SH-SY5Y (cell line): Measurements from ENCODE around the gene LMO7.

ENCODE experiments used
- GATA2 ChIP-seq: IDR thresholded peaks from 2 replicates; pipeline ENCODE4 v1.6.1; 2011; ENCODE audit warnings: mild to moderate bottlenecking, low read depth, low read length
- GATA3 ChIP-seq: IDR thresholded peaks from 2 replicates; pipeline ENCODE4 v1.6.1; 2011; ENCODE audit warnings: low read depth, mild to moderate bottlenecking, low read length, moderate library complexity

Gene LMO7

DNA sequence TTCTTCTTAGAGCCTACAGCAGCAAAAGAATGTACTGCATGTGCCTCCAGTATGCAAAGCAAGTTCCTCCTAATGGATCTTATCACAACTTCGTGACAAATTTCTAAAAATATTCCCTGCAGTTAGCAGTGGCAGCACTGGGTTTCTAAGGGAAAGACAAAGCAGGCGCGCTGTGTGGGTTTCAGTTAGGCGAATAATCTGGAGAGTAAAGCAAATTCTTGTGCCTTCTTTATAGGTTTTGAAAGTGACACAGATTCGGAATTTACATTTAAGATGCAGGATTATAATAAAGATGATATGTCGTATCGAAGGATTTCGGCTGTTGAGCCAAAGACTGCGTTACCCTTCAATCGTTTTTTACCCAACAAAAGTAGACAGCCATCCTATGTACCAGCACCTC, 167.9 kb downstream of the LMO7 start:
- TF ChIP-seq GATA3 (no peak), GATA2 (no peak)

DNA sequence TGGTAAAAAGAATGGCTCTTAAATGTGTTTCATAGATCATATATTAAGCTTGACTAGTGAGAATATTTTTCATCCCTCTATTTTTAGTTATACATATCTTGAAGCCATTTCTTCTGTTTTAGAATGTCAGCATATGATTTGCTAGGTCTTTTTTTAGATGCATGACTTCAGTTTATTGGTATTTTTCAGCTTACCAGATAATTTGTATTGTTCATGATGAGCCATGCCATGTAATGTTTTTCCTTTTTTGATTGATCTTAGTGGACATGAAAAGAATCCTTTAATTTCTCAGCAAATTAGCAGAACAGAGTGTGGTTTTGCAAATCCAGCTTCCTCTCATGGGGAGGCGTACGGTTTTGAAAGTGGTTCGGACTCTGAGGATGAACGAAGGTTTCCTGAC, 168.5 kb downstream of the LMO7 start:
- TF ChIP-seq GATA3 = no peak
- no peak for TF ChIP-seq GATA2

DNA sequence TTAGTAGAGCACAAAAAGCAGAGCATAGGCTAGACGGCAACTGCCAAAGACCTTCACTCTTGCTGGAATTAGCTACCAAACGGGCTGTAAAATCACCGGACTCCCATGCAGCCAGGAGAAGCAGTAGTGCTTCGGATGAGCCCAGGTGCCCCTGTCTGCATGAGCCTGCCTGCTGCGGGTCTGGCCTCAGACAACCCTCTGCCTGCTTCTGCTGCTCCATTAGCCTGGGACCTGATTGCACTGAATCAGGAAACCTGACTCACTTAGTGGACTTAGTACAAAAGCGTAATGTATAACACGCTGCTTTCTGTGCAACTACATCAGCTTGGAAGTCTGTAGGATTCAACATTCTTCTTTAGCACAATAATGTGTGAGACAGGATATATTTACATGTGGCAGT, 170.0 kb downstream of the LMO7 start:
- TF ChIP-seq GATA3 (no peak), GATA2 (no peak)

DNA sequence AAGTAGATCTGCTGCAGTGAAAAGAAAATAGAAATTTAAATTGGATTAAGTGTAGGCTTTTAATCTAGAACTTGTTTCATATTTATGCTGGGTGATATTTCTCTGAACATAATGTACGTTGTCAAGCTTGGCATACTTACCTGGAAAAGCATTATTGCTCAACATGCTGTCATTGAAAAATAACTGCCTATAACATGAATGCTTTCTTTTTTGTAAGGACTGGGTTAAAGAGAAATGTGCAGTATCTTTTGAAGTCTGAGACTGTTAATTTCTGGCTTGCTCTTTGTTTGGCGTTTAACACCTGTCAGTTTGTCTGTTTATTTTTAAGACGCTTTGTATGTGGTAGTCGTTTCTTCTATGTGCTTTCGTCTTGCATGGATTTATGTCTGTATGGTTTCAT, 175.2 kb downstream of the LMO7 start:
- no peak for TF ChIP-seq GATA2
- no peak for TF ChIP-seq GATA3

DNA sequence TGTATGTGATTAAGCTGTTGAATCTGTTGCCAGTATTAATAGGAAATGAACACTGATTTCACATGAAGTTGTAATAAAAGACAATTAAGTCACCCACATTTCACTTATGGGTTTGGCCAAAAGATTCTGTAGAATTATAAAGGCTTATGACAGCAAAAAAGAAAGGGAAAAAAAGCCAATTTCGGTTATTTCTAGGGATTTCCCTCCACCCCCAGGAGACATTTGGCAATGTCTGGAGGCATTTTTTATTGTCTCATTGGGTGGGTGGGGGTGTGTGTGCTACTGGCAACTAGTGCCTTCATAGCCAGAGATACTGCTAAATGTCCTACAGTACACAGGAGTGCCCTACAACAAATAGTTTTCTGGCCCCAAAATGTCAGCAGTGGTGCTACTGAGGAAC, 175.7 kb downstream of the LMO7 start:
- TF ChIP-seq GATA3 (no peak), GATA2 (no peak)

DNA sequence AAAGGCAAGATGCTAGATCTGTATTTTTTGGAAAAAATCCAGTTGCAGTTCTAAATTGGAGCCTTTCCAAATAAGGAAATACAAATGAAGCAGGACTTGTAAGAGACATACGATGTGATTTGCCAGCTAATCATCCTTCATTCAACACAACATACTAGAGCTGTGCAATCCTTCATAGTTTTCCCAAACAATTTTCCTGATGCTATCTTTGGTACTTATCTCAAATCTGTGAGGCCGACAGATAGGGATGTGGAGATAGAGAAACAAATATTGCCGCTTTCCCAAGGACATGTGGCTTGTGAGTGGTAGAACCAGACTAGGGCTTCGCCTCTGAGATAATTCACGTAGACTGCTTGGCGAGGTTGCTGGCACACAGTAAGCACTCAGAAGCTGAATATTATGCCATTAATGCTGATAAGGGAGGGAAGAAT, 176.6 kb downstream of the LMO7 start:
- TF ChIP-seq GATA2 (peak; percentile 78), GATA3 (peak; percentile 61)

DNA sequence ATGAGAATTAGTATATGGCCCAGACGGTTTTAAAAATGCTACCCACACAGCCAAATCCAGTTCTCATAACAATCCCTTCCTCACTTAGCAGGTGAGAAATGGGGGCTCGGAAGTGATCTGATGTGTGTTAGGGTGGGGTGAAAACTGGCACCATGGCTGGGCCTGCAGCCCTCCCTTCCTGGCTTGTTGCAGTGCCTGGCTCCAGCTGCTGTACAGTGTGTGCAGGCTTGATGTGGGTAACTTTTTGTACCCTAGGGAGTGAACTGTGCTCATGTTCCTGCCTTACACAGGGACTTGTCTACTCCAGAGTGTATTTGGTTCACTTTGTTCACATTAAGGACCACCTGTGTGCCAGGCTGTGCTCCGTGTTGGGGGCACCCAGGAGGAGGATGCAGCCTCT, 177.2 kb downstream of the LMO7 start:
- TF ChIP-seq GATA2 = no peak
- TF ChIP-seq GATA3 = no peak

DNA sequence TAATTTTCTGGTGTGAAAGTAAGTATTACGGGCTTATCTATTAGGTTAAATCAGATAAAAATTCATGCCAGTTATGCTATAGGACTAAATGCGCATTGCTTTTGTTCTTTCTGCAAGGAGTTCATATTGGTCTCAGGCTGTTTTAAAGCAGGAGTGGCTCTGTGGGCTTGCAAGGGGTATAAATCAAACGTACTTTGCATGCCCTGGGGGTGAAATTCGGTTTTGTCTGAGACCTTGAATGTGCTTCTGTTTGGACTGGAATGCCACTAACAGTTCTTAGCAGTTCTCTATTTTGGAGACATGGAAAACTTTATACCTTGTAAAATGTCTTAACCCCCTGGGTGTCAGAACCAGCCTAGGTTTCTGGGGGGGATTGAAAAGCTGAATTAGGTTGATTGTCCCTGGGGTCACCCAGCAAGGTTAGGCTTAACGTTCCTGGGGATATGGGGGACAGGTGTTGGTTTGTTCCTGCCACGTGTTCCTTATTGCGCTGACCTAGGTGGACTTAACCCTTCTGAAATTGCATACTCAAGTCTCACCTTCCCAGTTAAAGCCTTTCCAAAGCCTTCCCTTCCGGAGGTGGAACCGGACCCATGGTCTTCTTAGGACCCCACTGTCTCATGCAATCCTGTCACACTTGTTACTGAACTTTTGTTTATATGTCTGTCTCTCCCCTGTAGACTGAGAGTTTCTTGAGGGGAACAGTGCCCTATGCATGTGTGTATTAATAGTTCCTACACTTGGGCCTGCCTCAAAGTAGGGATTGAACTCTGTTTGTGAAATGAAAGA, 182.2 kb downstream of the LMO7 start:
- no peak for TF ChIP-seq GATA3
- TF ChIP-seq GATA2 = no peak

DNA sequence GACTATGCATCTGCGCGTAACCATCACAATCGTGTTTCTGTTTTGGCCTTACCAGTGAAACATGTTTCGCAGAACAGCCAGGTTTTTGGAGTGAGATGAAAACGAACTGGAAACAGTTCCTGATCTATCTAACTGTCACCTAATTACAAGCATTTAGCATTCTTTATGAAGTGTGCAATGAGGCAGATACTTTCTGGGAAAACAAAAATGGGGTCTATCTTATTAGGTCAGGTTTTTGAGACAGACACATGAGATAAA, 182.8 kb downstream of the LMO7 start:
- TF ChIP-seq GATA3 (no peak), GATA2 (no peak)

DNA sequence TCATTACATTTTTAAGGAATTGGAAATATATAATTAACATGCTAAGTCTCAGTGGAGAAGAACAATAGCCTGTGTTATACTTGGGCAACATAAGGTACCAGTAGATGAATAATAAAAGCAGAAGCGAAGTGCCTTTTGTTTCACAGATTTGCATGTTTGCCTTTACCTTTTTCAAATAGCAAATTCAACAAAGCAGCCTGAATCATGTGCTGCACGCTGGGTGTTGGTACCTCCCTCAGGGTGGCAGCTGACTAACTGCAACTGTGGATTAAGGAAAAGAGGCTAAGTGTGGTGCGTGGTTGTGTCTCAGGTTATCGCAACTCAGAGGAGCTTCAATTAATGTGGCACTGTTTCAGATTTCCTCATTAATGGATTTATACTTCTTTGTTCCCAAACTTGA, 189.0 kb downstream of the LMO7 start:
- TF ChIP-seq GATA2 = no peak

DNA sequence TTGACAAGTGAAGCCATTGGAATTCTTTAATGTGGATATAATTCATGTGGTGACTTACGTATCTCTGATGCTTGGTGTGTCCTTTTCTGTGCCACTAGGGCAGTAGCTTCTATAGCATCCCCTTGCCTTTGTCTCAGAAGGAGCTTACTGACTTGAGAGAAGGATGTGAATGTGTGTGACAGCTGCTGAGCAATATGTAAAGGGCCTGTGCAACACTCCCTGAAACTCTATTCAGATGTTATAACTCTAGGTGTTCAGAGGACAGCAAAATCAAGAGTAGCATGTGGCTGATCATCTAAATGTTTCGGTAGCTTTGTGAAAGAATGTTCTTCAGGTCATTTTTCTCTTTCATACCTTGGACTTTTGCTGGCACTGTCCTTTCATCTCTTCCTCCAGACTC, 189.5 kb downstream of the LMO7 start:
- no peak for TF ChIP-seq GATA2
- TF ChIP-seq GATA3 = no peak

DNA sequence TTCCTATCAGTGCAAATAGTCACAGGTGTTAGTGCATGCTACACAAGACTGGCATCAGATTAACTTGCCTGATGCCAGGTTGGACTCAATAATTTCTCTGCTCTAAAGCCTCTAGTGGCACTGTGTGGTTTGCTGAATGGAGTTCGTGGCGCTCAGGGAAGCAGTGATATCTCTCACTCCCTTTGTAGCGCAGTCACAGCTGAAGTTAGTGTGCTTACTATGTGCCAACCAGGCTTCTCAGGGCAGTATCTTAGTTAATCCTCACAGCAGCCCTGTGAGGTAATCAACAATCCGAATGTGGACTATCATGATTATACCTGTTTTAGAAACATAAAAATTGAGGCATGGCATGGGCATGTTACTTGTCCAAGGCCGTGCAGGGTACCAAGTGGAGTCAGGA, 190.3 kb downstream of the LMO7 start:
- no peak for TF ChIP-seq GATA2
- no peak for TF ChIP-seq GATA3

DNA sequence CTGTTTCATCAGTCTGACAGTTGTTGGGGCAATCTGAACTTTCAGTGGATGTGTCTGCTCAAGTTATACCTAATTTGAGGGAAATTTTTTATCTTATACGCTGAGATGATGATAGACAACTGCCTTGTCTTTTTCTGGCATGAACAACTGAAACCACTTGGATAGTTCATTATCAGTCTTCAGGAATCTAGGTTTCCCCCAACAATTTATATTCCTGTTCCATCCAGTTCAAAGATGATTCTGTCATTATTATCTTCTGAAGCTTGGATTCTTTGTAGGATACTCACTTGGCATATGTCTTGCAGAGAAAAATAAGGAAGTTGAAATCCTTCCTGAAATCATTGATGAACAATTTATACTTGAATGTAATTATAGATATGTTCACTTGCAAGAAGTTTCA, 193.7 kb downstream of the LMO7 start:
- TF ChIP-seq GATA2 (no peak), GATA3 (no peak)

DNA sequence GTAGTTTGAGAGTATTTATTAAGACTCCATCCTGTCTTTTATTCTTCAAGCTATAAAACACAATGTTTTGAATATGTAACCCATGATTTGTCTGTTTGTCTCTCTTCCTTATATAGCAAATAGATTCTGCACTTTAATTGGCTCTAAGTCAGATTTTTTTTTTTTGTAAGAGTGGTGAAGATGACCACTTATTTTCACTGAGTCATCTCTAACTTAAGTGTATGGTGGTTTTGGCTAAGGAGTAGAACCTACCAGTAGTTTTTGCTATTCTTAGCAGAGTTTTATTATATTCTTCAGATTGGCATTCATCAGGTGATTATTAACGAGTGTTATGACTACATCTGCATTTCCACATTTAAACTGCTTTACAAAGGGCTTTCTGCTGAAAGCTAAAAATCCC, 194.7 kb downstream of the LMO7 start:
- no peak for TF ChIP-seq GATA3
- TF ChIP-seq GATA2 = no peak

DNA sequence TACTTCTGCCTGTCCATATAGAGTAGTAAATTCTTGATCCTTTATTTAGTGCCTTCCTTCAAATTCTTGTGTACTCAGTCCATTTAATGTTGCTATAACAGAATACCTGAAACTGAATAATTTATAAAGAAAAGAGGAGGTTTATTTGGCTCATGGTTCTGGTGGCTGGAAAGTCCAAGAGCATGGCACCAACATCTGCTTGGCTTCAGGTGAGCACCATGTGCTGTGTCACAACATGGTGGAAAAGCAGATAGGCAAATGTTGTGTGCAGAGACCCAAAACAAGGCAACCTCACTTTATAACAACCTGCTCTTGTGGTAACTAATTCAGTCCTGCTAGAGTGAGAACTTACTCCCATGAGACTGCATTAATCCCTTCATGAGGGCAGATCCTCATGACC, 195.3 kb downstream of the LMO7 start:
- no peak for TF ChIP-seq GATA3

DNA sequence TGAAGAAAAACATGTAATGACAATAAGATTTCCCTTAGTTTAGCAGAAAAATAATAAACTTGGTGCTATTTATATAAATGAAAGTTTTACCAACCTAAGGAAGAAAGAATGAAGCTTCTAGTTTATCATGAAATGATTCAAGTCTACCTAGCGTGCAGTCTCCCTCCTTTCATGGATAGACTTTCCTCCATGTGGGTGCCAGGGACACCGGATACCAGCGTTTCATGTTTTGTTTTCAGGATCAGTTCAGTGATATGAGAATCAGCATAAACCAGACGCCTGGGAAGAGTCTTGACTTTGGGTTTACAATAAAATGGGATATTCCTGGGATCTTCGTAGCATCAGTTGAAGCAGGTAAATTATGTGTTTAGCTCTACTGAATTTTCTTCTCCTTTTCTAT, 196.7 kb downstream of the LMO7 start:
- no peak for TF ChIP-seq GATA3
- TF ChIP-seq GATA2 = no peak
